Uterus (tissue), 4 donors: Measurements from ENCODE around the gene NABP1. TPM values are rescaled to one million over a fixed set of nuclear protein-coding genes. Genes with fewer than 3 reads are reported as not detected.

ENCODE experiments used
- DNase-seq, 2 donors: peaks; one replicate each; pipeline ENCODE4 v3.0.0-alpha.2; 2019 to 2020
- H3K27ac ChIP-seq, 2 donors: fragments of 200-600 bp; sonication (generic); 1 replicate in 1 of 2; 2 replicates in 1 of 2; pipeline ENCODE4 v1.5.1; 2016 to 2018
- H3K27me3 ChIP-seq, 2 donors: fragments of 200-600 bp; sonication (generic); one replicate each; pipeline ENCODE4 v1.5.1; 2018 to 2019; ENCODE audit warnings: control low read depth in 1 of 2
- H3K36me3 ChIP-seq, 2 donors: fragments of 200-600 bp; sonication (generic); one replicate each; pipeline ENCODE4 v1.5.1; 2019; ENCODE audit warnings: control low read depth in 1 of 2
- H3K4me1 ChIP-seq, 2 donors: fragments of 200-600 bp; sonication (generic); one replicate each; pipeline ENCODE4 v1.5.1; 2018 to 2019; ENCODE audit warnings: control low read depth in 1 of 2
- H3K4me3 ChIP-seq, 2 donors: fragments of 200-600 bp; sonication (generic); 1 replicate in 1 of 2; 2 replicates in 1 of 2; pipeline ENCODE4 v1.5.1; 2018 to 2019; ENCODE audit warnings: mild to moderate bottlenecking in 1 of 2
- H3K9me3 ChIP-seq, 2 donors: fragments of 200-600 bp; sonication (generic); one replicate each; pipeline ENCODE4 v1.5.1; 2019; ENCODE audit warnings: control low read depth in 1 of 2
- POLR2A ChIP-seq, 2 donors: fragments of 450-650 bp; IDR thresholded peaks; one replicate each; pipeline ENCODE4 v1.6.1; 2016; ENCODE audit warnings: antibody characterized with exemption in 2 of 2, mild to moderate bottlenecking in 1 of 2, moderate library complexity in 1 of 2
- intact Hi-C: fragments of 100-400 bp; cut with DNase I; formaldehyde crosslinking; loops from one replicate; pipeline ENCODE4 v1.15.1; 2023; ENCODE audit warnings: low total_unique reads
- small RNA-seq: library from RNA; depleted of rRNA; stranded (forward); fragments of <200 nt; gene quantifications from one replicate; pipeline ENCODE3, GENCODE V24; 2016
- total RNA-seq, 4 donors: library from RNA; depleted of rRNA in 3 of 4; stranded (reverse); fragments of >200 nt in 3 of 4; gene quantifications; one replicate each; pipeline versions ENCODE4 v1.1.0 to v1.2.4, GENCODE V29; 2014 to 2023
- TF ChIP-seq, protein P1 (sequence below), 4 experiments: fragments of 200-600 bp in 2 of 4; fragments of 450-650 bp in 2 of 4; sonication (generic) in 2 of 4; IDR thresholded peaks; one replicate each; pipeline ENCODE4 v1.5.1; 2016 to 2019; ENCODE audit warnings: antibody characterized with exemption in 4 of 4, mild to moderate bottlenecking in 2 of 4, moderate library complexity in 1 of 4
- donor health status: DM: yes; HTN: yes; CAD: no.

Gene NABP1
- total RNA-seq, 4 donors from 2014 or later = 2.3 to 43.3 (median 22.2) TPM

DNA sequence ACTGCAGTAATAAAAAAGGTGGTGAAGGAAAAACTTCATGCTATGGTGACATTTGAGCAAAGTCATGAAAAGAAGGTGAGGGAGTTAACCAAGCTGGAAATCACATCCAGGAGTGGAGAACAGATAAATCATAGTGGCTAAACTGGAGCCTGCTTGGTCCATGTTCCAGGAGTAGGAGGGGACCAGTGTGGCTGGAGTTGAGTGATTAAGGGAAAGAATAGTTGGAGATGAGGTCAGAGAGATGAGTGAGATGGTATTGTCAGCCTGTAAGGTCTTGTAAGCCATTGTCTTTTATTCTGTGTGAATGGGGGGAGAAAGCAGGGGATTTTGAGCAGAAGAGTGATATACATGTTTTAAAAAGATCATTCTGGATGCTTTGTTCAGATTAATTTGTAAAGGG lies 52.3 kb downstream of the NABP1 start:
- intact Hi-C loops = no loop called here

More for the DNA sequence above, 52.3 kb downstream of the NABP1 start:
- no peak for TF ChIP-seq POLR2A (IDR thresholded peaks at IDR 0.05)
- TF ChIP-seq, protein P1, sequence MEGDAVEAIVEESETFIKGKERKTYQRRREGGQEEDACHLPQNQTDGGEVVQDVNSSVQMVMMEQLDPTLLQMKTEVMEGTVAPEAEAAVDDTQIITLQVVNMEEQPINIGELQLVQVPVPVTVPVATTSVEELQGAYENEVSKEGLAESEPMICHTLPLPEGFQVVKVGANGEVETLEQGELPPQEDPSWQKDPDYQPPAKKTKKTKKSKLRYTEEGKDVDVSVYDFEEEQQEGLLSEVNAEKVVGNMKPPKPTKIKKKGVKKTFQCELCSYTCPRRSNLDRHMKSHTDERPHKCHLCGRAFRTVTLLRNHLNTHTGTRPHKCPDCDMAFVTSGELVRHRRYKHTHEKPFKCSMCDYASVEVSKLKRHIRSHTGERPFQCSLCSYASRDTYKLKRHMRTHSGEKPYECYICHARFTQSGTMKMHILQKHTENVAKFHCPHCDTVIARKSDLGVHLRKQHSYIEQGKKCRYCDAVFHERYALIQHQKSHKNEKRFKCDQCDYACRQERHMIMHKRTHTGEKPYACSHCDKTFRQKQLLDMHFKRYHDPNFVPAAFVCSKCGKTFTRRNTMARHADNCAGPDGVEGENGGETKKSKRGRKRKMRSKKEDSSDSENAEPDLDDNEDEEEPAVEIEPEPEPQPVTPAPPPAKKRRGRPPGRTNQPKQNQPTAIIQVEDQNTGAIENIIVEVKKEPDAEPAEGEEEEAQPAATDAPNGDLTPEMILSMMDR (IDR thresholded peaks at IDR 0.05) = no peak
- Histone ChIP-seq H3K4me3 (no peak overlapping the region), H3K4me1 (no peaks in the 10 kb centered on the region), H3K36me3 (no peaks in the 10 kb centered on the region), H3K9me3 (no peaks in the 10 kb centered on the region), H3K27ac (no peak overlapping the region), H3K27me3 (no peaks in the 10 kb centered on the region)
- no peak for DNase-seq

Small RNA genes lying within 50 kb of the gene (small RNA-seq; reads per million reads assigned to genes)
- not detected for gene RF02271

Other genes starting within 250 kb of the NABP1 start
- gene CAVIN2, start 169.0 kb downstream of the NABP1 start, total RNA-seq = 100 to 1,000 TPM in 3 of 4 donors, 10 to 100 TPM in 1; 37.3 to 235 (median 121) TPM